OCI-LY1 (cell line): ENCODE measurements around the gene GNG12.

Source experiments
- H2AFZ ChIP-seq: fragments of 200-600 bp; sonication (generic), shearing (Covaris generic); 2 replicates; pipeline ENCODE4 v1.6.0; 2014; ENCODE audit warnings: antibody characterized with exemption, mild to moderate bottlenecking, low read length
- H3F3A ChIP-seq: fragments of 200-600 bp; sonication (generic), shearing (Covaris generic); 2 replicates; pipeline ENCODE4 v1.6.0; 2014; ENCODE audit warnings: mild to moderate bottlenecking, antibody characterized with exemption, low read length, moderate library complexity; ENCODE audit not compliant: insufficient read depth
- H3K27ac ChIP-seq: fragments of 200-600 bp; sonication (generic); 2 replicates; pipeline ENCODE4 v1.5.1; 2014; ENCODE audit warnings: low read length, mixed run types, mild to moderate bottlenecking, low read depth; ENCODE audit not compliant: poor library complexity, severe bottlenecking
- H3K27me3 ChIP-seq: fragments of 200-600 bp; sonication (generic); 2 replicates; pipeline ENCODE4 v1.6.0; 2014; ENCODE audit warnings: antibody characterized with exemption, mild to moderate bottlenecking, low read length, moderate library complexity; ENCODE audit not compliant: insufficient read depth
- H3K36me3 ChIP-seq: fragments of 200-600 bp; sonication (generic); 2 replicates; pipeline ENCODE4 v1.6.1; 2014; ENCODE audit warnings: mild to moderate bottlenecking, antibody characterized with exemption, low read length, moderate library complexity, mixed read lengths; ENCODE audit not compliant: insufficient read depth
- H3K4me1 ChIP-seq: fragments of 200-600 bp; sonication (generic); 2 replicates; pipeline ENCODE4 v1.5.1; 2014; ENCODE audit warnings: mild to moderate bottlenecking, low read length, moderate library complexity; ENCODE audit not compliant: insufficient read depth, severe bottlenecking
- H3K4me2 ChIP-seq: fragments of 200-600 bp; sonication (generic), shearing (Covaris generic); 2 replicates; pipeline ENCODE4 v1.6.1; 2014; ENCODE audit warnings: low read length
- H3K4me3 ChIP-seq: fragments of 200-600 bp; sonication (generic); 2 replicates; pipeline ENCODE4 v1.5.1; 2014; ENCODE audit warnings: low read length, low read depth, mild to moderate bottlenecking, mixed read lengths; ENCODE audit not compliant: poor library complexity, severe bottlenecking
- H3K79me2 ChIP-seq: fragments of 200-600 bp; shearing (Covaris generic); 2 replicates; pipeline ENCODE4 v1.6.1; 2016; ENCODE audit warnings: mixed run types, low read length, mixed read lengths; ENCODE audit not compliant: insufficient read depth
- H3K9ac ChIP-seq: fragments of 200-600 bp; sonication (generic), shearing (Covaris generic); 2 replicates; pipeline ENCODE4 v1.6.1; 2014; ENCODE audit warnings: mild to moderate bottlenecking, low read length, mixed read lengths
- H3K9me2 ChIP-seq: fragments of 200-600 bp; sonication (generic), shearing (Covaris generic); 2 replicates; pipeline ENCODE4 v1.6.1; 2014; ENCODE audit warnings: low read depth, mild to moderate bottlenecking, low read length, mixed read lengths
- H3K9me3 ChIP-seq: fragments of 200-600 bp; shearing (Covaris generic); 2 replicates; pipeline ENCODE4 v1.6.1; 2014; ENCODE audit warnings: low read length, mixed read lengths
- H4K20me1 ChIP-seq: fragments of 200-600 bp; sonication (generic), shearing (Covaris generic); 2 replicates; pipeline ENCODE4 v1.6.0; 2016; ENCODE audit warnings: mild to moderate bottlenecking, low read length; ENCODE audit not compliant: insufficient read depth
- CTCF ChIP-seq: fragments of 200-600 bp; sonication (generic), shearing (Covaris generic); IDR thresholded peaks from 2 replicates; pipeline ENCODE4 v1.5.1; 2017; ENCODE audit warnings: mild to moderate bottlenecking, antibody characterized with exemption, low read length, moderate library complexity, mixed read lengths
- EZH2 ChIP-seq: fragments of 200-600 bp; sonication (generic), shearing (Covaris generic); IDR thresholded peaks from 2 replicates; pipeline ENCODE4 v1.8.0; 2017; ENCODE audit warnings: borderline replicate concordance, mixed run types, mild to moderate bottlenecking, antibody characterized with exemption, low read length, moderate library complexity, mixed read lengths

Gene GNG12

GRCh38 chr1:67767103-67767782, 66.0 kb downstream of the GNG12 start:
- no peaks in the 10 kb centered on the region for H3K79me2 ChIP-seq
- no peak overlapping the region for H3K27ac ChIP-seq
- no peaks in the 10 kb centered on the region for H3K9me3 ChIP-seq
- TF ChIP-seq EZH2 (no peak), CTCF (no peak)
- H4K20me1 ChIP-seq = no peaks in the 10 kb centered on the region
- H3K4me3 ChIP-seq = no peak overlapping the region
- H3K36me3 ChIP-seq = no peaks in the 10 kb centered on the region
- no peak overlapping the region for H3K9ac ChIP-seq
- H3K27me3 ChIP-seq = no peaks in the 10 kb centered on the region
- H3K4me2 ChIP-seq = no peak overlapping the region
- no peak overlapping the region for H2AFZ ChIP-seq
- no peaks in the 10 kb centered on the region for H3F3A ChIP-seq
- no peaks in the 10 kb centered on the region for H3K4me1 ChIP-seq
- H3K9me2 ChIP-seq = no peaks in the 10 kb centered on the region

DNA sequence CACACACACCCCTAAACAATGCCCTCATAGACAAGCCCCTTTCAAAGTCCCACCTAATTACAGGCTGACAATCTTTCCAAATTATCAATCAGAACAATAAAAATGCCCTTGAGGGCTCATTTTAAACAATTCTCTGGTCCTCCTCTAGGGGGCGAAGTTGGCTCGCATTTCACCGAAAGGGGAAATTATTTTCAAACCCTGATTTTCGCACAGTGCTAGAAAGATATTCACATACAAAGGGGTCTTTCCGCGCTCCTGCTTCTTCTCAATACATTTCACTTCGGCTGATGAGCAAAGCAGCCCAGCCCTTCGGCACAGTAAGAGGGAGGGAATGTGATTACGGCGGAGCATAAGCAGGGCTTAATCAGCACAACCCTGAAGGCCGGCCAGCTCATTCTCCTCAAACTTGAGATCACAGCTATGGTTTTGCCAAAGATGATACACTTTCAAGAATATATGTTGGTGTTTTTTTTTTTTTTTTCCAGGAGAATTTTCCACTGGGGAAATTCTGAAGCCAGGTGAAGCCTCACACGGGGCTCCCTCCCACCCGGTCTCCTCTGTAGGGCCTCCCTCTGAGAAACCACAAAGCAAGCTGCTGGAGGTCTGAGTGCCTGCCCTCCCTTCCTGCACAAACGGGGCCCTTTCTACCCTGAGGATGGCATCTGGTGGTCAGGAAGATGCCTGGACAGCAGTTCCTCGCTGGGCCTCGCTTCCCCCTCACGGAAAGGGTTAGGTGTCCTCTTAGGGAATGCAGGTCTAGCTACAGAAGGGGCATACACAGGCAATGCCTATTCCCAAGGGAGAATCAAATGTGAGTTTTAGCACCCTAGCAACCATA, 66.9 kb downstream of the GNG12 start:
- no peaks in the 10 kb centered on the region for H3K9me2 ChIP-seq
- TF ChIP-seq CTCF = peak; percentile 86
- TF ChIP-seq EZH2 = no peak
- H3K9ac ChIP-seq = no peak overlapping the region
- no peak overlapping the region for H3K4me3 ChIP-seq
- H3K9me3 ChIP-seq = no peaks in the 10 kb centered on the region
- no peaks in the 10 kb centered on the region for H3K36me3 ChIP-seq
- H3K4me2 ChIP-seq = no peak overlapping the region
- no peaks in the 10 kb centered on the region for H3F3A ChIP-seq
- H3K4me1 ChIP-seq = no peaks in the 10 kb centered on the region
- no peaks in the 10 kb centered on the region for H4K20me1 ChIP-seq
- H2AFZ ChIP-seq = no peak overlapping the region
- H3K79me2 ChIP-seq = no peaks in the 10 kb centered on the region
- no peak overlapping the region for H3K27ac ChIP-seq
- no peaks in the 10 kb centered on the region for H3K27me3 ChIP-seq

DNA sequence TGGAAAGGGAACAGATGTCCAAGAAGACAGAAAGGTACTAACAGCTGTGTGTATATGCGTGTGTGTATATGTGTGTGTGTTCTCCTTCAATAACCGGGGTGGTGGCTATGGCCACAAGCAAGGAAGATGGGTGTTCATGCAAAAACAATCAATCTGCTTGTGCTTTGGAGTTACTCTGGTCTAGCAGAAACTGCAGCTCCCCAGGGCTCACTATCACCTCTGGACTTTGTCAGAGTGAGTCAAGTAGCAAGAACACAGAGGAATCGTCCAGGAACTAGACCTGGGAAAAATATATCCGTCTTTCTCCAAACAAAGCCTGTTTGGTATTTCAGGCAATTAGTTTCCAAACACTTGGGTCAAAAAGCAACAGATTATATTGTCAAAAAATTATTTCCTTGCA, 68.6 kb downstream of the GNG12 start:
- H3K27me3 ChIP-seq = no peaks in the 10 kb centered on the region
- no peak overlapping the region for H3K27ac ChIP-seq
- H3K9me3 ChIP-seq = no peaks in the 10 kb centered on the region
- H3K9me2 ChIP-seq = no peaks in the 10 kb centered on the region
- no peaks in the 10 kb centered on the region for H3K36me3 ChIP-seq
- peaks cover 12% of the 10 kb centered on the region for H3K4me1 ChIP-seq
- H2AFZ ChIP-seq = no peak overlapping the region
- H3K4me3 ChIP-seq = no peak overlapping the region
- H4K20me1 ChIP-seq = no peaks in the 10 kb centered on the region
- no peaks in the 10 kb centered on the region for H3K79me2 ChIP-seq
- H3F3A ChIP-seq = no peaks in the 10 kb centered on the region
- TF ChIP-seq CTCF = no peak
- TF ChIP-seq EZH2 = no peak
- no peak overlapping the region for H3K4me2 ChIP-seq
- H3K9ac ChIP-seq = no peak overlapping the region
